ENCODE data around the gene WDR5B.
A peak's percentile ranks its signal among the peaks of the same experiment; 100 is the strongest.
"Not testable (repeated sequence)": the region's sequence is repeated elsewhere in the genome, so short reads cannot be mapped to it uniquely, and the experiment has no call there.

Gene WDR5B

DNA sequence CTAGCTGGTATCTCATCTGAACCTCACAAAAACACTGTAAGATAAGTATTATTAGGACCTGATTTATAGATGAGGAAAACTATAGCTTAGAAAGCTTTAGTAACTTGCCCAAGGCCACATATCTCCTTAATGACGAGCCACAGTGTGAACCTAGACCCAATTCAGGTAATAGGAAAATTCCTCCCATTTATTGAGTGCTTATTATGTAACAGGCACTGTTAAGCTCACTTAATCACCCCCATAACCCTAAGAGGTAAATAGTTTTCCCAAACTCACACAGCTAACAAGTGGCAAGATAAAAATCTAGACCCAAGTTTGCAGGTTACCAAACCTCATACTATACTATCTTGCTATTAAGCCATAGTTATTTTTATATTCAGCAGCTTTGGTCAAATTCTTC is 7.9 kb downstream of the WDR5B start:
- DNase-seq, result no peak

DNA sequence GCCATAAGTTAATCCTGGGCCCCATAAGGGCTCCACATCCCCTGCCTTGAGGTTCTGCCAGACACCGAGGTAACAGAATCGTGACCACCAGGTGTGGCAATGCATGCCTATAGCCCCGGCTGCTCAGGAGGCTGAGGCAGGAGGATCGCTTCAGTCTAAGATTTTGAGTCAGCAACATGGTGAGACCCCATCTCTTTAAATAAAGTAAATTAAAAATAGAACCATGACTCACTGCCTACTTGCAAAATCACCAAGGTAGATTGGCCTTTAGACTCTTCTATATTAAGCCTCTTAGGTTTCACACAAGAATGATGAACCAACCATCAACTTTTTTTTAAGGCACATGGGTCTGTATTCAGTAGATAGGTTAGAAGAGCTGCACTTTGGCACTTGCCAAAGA is 9.7 kb downstream of the WDR5B start:
- DNase-seq, result no peak

DNA sequence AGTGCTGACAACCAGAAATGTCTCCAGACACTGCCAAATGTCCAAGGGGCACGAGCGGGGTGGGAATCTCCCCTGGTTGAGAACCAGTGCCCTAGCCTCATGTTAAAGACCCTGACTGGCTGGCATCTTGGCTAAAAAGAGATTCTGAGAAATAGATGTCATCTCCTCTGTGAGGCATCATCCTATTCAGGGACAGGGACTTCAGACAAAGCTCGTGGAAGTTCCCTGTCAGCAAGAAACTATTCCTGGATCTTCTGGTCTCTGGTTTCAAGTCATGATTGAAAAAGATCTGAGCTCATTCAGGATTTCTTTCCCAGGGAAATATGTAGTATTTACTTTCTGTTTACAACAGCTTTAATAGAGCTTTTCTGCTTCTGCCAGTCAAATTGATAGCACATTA is 10.8 kb downstream of the WDR5B start:
- DNase-seq, result no peak

DNA sequence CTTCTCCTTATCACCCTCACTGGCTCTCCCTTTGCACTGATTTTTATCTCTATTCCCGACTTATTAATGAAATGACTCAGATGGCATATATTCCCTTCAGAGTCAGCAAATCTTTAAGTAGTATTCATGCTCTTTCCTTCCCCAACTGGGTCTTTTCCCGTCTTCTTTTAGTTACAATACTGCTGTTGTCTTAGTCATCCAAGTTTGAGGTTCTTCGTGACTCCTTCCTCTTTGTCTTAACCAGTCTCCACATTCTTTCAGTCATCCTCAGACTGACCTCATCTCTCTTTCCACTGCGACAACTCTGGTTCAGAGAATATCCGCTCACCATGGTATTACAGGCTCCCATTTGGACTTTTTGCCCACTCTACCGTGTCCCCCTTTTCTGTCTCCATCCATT is 12.4 kb downstream of the WDR5B start:
- no peak for DNase-seq

DNA sequence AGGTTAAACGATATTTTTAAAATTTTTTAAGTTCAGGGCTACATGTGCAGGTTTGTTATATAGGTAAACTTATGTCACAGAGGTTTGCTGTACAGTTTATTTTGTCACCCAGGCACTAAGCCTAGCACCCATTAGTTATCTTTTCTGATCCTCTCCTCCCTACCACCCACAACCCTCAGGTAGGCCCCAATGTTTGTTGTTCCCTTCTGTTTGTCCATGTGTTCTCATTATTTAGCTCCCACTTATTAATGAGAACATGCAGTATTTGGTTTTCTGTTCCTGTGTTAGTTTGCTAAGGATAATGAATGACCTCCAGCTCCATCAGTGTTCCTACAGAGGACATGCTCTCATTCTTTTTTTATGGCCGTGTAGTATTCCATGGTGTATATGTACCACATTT is 16.9 kb downstream of the WDR5B start:
- no peak for DNase-seq

DNA sequence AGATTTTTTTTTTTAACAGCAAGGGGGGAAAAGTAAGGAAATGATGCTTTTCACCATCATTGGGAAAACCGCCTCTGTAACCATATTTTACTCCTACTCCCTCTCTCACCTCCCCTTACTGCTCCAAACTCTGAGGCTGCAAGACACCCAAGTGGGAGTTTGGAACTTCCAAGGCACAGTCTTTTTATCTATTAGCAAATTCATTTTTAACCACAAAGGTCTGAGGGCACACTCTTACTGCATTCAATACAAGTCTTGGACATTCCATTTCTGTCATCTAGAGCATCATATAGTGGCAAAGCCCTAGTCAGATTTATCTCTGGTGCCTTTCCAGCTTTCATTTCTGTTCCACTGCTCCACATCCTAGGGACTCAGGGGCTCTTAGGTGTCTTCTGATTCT is 18.7 kb downstream of the WDR5B start:
- no peak for DNase-seq

DNA sequence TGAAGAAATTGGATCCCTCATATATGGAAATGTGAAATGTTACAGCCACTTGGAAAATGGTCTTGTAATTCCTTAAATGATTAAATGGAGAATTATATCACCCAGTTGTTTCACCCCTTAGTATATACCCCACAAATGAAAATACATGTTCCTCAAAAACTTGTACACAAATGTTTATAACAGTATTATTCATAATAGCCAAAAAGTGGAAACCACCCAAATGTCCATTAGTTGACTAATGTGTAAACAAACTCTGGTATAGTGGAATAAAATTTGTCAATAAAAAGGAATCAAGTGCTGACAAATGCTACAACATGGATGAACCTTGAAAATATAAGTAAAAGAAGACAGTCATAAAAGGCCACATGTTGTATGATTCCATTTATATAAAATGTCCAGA is 19.4 kb downstream of the WDR5B start:
- no peak for DNase-seq

DNA sequence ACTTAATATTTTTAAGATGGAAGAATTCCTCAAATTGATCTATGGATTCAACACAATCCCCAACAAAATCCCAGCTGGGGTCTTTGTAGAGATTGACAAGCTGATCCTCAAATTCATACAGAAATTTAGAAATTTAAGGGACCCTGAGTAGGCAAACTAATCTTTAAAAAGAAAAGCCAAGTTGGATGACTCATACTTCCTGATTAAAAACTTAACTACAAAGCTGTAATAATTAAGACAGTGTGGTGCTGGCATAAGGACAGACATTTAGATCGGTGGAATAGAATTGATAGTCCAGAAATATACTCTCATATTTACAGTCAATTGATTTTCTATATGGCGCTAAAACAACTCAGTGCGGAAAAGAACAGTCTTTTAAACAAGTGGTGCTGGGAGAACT is 20.3 kb downstream of the WDR5B start:
- DNase-seq, result no peak

DNA sequence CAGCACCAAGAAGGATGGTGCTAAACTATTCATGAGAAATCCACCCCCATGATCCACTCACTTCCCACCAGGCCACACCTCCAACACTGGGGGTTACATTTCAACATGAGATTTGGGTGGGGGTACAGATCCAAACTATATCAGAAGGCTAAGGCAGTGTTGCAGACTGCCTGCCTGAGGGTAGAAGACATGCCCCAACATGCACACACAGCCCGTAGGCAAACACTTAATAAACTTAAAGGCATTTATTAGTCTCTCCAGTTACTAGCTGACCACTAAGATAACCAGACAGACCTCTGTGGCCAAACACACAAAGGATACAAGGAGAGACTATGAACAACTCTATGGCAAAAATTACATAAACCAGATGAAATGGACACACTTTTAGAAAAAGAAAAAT is 21.7 kb downstream of the WDR5B start:
- DNase-seq, result no peak

DNA sequence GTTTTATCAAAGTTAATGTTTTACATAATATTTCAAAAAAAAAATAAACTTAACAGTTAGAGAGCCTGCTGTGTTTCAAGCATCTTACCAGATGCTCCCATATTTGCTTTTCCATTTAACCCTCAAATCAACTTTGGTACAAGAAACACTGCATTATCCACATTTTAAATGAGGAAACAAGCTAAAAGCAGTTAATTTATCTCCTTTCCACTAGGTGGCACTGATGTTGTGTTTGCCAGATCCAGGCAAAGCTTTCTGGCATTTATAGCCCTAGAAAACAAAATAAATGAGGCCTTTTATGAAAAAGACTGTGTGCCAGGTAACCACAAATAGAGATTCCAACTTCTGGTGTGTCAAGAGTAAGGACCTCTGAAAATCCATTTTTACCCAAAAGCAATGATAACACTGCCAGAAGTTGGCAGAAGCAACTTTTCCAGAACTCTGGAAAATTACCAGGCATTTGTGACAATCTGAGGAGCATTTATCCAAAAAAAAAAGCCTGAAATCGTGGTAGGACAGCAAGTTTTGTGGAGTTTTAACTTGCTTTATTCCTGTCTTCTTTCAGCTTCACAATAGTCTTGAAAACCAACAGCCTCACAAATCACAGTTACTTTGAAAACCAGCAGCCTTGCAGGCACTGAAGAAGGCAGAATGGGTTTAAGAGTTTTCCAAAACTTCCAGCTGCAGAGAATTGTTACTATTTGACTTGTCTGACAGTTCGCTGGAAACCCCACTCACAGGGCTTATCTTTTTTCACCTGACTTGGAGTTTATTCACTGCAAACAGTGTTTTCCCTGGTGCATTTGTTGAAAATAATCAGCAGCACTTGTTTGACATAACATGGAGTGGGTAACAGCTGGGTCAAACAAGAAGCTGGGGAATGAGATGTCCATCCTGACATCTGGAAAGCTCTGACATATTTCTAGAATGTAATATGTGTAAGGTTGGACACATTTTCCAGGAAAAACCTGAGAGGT is 22.7 kb downstream of the WDR5B start:
- no peak for DNase-seq

DNA sequence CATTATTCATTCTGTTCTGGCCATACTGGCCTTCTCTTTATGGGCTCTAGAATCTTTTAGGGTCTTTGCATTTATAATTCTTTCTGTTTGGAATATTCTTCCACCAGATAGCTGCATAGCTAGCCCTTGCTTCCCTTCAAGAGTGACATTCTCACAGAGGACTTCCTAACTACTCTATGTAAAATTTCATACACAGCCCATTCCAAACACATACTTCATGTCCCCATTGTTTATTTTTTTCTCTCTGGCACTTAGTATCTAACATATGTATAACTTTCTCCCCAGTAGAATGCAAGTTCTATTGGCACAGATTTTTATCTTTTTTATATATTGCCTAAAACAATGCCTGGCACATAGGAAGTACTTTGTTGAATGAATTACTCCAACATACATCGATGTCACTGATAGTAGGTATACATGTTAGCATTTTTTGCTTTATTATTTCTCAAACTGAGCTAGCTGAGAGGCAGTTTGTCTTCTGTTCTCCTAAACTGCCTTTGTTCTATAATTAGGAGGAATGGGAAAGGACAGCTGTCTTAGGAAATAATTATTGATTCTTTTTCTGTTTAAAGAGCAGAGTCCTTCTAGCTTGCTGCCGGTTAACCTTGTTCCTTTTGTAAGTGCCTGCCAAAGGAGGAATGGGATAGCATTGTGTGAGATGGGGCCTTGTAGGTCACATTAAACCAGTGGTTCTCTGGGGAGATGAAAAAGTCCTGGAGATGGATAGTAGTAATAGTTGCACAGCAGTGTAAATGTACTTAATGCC is 24.0 kb downstream of the WDR5B start:
- no peak for DNase-seq

DNA sequence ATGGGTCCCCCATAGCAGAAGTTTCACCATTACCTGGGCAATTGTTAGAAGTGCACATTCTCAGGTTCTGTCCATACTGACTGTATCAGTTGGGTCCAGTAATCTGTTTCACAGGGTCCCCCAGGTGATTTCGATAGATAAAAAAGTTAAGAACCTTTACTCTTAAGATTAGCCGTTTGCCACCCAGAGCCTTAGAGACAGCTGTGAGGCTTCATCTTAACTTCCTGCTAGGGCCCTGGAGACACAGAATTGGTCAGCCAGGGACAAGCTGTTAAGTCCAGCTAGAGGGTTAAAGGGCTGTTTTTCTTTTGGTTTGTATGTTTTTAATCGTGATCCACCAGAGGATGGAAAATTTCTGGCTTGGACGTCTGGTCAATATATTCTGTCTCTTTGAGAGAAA is 25.2 kb downstream of the WDR5B start:
- no peak for DNase-seq

DNA sequence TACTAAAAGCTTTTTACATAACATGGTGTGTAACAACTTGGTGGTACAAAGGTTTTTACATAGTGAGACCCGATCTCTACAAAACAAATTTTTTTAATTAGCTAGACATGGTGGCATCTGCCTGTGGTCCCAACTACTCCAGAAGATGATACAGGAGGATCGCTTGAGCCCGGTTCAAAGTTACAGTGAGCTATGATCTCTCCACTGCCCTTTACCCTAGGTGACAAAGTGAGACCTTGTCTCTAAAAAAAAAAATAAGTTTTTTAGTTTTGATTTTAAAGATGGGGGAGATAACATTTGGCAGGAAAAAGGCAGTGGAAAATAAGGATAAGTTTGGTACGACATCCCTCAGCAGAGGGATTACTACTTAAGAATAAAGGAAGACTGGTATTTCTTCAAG is 26.0 kb downstream of the WDR5B start:
- DNase-seq, result no peak

DNA sequence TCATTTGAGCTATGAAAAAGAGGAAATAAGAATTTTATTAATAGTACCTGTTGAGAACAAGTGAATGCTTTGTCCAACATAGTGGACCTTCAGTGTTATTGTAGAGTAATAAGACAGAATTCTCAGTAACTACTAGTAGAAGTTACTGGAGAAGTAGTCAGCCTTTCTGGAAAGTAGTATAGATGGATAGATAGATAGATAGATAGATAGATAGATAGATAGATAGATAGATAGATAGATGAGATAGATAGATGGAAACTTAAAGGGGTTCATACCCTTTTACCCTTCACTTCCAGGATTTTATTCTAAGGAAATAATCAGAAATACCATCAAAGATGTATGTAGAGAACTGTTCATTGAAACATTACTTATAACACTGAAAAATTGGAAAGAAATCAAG is 26.7 kb downstream of the WDR5B start:
- DNase-seq, result no peak

DNA sequence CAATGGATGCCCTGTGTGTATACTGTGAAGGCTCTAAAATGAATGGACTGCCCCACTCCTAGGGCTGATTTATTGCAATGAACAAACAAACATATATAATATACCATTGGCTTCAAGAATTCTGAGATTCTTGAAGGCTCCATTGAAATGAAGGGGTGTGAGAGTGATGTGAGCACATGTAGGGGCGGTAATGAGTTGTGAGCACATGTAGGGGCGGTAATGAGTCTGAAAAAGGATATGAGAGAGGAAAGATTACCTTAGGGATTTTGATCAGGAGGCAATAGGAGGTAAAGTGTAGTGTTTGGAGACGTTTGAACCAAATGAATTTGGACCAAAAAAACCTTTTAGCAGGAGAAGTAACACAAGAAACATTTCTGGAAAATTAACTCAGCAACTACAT is 28.2 kb downstream of the WDR5B start:
- no peak for DNase-seq

DNA sequence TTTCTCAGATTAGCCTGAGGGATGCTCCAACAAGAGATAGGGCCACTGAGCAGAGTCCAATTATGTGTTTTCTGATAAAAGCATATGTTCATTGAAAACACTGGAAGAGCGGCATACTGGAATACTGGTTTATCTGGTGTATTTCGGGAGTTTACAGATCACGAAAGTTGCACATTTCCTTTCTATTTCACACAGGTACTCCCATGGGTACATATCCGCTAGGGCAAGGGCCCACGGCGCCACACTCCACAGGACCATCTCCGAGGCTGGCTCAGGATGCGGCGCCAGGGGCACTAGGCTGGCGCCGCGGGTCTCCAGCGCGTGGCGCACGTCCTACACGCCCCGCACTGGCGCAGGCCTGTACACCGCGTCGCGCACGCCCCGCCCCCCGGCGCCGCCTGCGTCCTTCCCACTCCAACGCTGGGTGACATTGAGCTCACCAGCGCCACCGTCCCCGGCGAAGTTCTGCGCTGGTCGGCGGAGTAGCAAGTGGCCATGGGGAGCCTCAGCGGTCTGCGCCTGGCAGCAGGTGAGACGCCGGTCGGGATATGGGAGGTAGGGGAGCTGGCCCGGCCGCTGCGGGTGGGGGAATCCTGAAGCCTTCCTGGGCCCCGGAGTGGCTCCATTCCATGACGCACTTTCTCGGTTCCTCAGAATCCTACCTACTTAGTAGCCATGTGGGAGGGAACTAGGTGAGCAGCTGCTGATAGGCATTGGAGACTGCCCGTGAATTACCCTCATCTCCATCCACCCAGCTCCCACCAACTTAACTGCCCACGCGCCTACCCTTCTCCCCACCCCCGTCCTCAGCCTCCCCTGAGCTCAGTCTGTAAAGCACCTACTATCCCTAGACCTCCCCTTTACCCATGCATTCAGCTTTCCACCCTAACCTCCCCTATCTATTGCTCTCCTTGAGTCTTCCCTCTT is 31.8 kb downstream of the WDR5B start, which contains the start of gene FAM162A:
Gene FAM162A, plus strand, starts transcription at position 412 of the 927 bp plus-strand sequence. Its CDS starts 84 bp downstream, at position 496.
- peak; percentile 97 for DNase-seq

DNA sequence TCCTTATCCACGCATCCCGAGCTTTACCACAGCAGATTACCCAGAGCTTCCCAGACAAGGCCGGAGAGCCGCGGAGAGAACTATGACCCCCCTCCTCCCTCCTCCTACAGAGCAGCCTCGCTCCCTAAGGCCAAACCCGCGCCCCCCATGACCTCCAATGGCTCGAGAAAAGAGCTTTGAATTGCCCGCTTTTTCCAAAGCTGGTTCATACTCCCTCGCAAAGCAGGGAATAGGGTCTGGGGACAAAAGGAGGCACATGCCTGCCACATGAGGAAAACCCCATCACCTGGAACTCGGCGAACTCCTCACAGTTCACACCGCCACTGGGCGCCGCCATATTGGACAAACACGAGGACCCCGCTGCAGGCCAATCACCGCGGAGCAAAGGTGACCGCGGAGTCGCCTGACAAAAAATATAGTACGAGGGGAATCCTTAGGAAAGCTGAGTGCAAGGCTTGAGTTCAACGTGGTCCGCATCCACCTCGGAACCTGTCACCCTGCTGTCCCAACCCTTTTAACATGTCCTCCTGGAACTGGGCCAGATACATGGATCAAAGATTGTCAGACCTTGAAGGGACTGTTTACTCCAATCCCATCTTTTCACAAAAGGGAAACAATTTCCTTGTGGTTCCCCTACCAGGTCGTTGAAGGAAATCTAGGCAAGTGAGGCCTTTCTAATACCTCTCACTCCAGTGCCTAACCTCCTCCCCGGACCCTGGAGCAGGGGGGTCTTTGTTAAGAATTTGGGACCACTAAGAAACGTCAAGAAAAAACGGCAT is 32.8 kb downstream of the WDR5B start, which contains the start of gene MIX23:
Gene MIX23, minus strand, starts transcription at position 344 of the 779 bp plus-strand sequence. Its CDS starts 7 bp downstream, at position 337.
- DNase-seq, result peak; percentile 94

DNA sequence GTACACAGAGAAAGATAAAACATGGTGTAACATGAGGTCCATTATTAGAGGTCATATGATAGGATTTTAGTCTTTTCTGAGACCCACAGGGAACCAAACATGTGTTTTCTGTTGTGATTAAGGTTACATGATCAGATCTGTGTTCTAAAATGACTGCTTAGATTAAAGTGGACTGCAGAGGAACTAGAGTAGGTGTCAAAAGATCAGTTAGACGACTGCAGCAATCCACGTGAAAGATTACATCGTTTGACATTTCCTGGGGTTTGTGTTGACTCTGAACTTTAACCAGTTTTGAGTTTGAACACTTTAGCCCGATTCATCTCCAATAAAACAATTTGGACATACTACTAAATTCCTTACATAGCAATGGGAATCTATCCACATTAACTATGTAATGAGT is 37.9 kb downstream of the WDR5B start:
- no peak for DNase-seq

DNA sequence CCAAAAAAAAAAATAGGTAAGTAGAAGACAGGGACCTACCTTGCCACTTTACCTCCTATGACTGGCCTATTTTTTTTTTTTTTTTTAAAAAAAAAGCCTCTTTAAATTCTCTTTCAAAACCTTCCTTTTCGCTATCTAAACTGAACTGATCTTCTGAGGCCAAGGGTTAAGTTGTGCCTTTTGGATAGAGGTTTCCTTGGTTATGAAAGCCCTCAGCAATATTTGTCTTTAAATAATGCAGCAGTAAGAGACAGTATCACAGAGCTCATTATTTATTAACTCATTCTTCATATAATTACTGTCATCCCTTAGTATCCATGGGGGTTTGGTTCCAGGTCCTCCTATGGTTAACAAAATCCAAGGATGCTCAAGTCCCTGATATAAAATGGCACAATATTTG is 41.8 kb downstream of the WDR5B start:
- DNase-seq, result no peak

DNA sequence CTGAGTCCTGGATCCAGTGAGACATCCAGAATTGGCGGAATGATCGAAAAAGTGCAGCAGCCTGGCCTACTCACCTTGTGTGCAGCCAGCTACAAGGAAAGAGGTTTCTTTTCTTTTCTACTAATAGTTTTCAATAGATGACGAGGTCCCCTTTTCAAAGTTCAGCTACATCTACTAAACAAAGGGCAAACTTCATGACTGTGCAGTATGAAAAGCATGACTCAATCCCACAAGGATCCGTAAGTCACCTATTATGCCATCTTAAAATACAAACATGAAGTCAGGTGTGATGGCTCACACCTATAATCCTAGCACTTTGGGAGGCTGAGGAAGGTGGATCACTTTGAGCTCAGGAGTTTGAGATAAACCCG is 49.5 kb downstream of the WDR5B start:
- DNase-seq, result no peak

DNA sequence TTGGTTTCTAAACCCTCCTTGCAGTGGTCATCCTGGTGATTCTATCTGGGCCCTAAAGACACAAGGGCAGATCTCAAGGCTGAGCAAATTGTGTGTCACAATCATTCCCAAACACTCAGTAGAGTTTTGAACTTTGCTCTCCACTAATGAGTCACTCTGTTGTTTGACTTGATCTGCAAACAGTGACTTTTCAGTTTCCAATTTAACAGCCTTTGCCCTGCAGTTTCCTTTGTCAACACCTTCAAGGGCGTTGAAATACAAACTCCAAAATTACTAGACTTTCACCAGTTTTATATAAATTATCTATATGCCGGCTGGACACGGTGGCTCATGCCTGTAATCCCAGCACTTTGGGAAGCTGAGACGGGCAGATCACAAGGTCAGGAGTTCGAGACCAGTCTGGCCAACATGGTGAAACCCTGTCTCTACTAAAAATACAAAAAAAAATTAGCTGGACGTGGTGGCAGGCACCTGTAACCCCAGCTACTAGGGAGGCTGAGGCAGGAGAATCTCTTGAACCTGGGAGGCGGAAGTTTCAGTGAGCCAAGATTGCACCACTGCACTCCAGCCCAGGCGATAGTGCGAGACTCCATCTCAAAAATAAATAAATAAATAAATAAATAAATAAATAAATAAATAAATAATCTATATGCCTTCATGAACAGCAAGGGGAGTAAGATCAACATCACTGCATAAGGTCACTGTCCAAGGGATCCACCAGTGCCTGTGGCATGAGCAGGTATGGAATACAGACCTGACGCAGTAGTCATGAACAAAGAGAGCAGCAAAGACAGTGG is 50.1 kb downstream of the WDR5B start:
- not testable (repeated sequence) for DNase-seq

Data from activated effector memory CD4-positive, alpha-beta T cell treated with anti-CD3 and anti-CD28 coated beads, Interleukin-2, amount 50 U/mL, for 16 hours (primary cell).